ENCODE data around the gene TMEM240. TPM values are rescaled to one million over a fixed set of nuclear protein-coding genes. Genes with fewer than 3 reads are reported as not detected.

TMEM240 gene
- total and polyA plus RNA-seq, 9 of the 15 experiments (the other 6 are each of a cell fraction or from before 2014, with no cell fraction given) = 0.24 to 2.0 (median 0.69) TPM; not detected in 5

DNA sequence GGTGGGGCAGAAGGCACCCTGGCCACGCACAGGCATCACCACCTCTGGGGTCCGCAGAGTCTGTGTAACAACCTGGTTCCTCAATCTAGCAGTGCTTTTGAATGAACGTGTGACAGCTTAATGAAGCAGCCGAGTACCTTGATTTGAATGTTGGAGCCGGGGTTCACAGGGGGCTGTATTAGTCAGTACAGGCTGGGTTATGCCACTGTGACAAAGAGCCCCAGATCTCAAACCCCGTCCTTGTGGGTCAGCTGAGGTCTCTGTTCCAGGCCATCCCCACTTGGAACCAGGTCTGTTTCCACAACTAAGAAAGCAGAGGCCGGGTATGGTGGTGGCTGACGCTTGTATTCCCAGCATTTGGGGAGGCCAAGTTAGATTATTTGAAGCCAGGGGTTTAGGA is 10.5 kb downstream of the TMEM240 start:
- CTCF ChIA-PET (ENCODE audit: low intra/inter-chr PET ratio) = interaction anchor here (0.5 kb wide), 1 partner anchor 121 kb away, joined by 3 read pairs; no protein-coding TSS in a partner anchor
- no TSS peak for BruUV-seq (replicated peaks)
- FAIRE-seq = no peak

DNA sequence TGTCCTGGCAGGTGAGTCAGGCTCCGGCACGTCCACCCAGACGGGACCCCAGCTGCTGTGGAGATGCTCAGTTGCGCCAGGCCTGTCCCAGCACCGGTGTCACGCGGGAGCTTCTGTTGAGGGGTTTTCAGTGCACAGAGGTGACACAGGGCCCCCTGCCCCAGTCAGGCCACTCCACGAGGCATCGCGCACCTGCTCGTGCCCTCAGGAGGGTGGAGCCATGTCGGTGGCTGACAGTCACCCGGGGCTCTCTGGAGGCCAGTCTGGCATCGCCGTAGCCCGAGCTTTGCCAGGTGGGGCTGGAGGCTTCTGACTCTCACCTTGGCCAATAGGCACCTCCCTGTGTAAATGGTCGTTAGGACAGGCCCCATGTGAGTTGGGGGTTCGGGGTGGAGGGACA is 11.1 kb downstream of the TMEM240 start:
- no peak for FAIRE-seq

More for the DNA sequence above, 10.5 kb downstream of the TMEM240 start:
- TF ChIP-seq ZNF12 (CRISPR knock-in tag; IDR thresholded peaks at IDR 0.05) = peak; percentile 99
- TF ChIP-seq TCF7 (IDR thresholded peaks at IDR 0.05; ENCODE audit: borderline replicate concordance) = no peak
- no peaks in the 10 kb centered on the region for H3K27me3 ChIP-seq (ENCODE audit: control insufficient read depth in 2 of 2, insufficient read depth in 2 of 2, low read length in 2 of 2)
- no peak overlapping the region for H3K9ac ChIP-seq (ENCODE audit: insufficient read depth in 1 of 2, low read depth in 2 of 2, low read length in 2 of 2)
- H3K4me1 ChIP-seq (replicated peaks in 1 of 2; ENCODE audit: control insufficient read depth in 2 of 2, insufficient read depth in 2 of 2, low read length in 2 of 2) = peaks cover 0 to 10% of the 10 kb centered on the region in 2 experiments; a peak in 2 of 5 replicates
- DNase-seq (ENCODE audit: extremely low read depth in 1 of 4, low spot score in 3 of 4) = no peak
- POLR2A ChIA-PET = interaction anchor here (1.4 kb wide), 1 partner anchor 21 kb away, joined by 3 read pairs; no protein-coding TSS in a partner anchor
- H3K27ac ChIP-seq (ENCODE audit: extremely low read depth, low read depth, low read length) = no peak overlapping the region
- WGBS (ENCODE audit: insufficient coverage, low coverage, missing lambda C conversion rate) = 99% methylated on average over 8 of the region's 8 CpGs
- no peak overlapping the region for H2AFZ ChIP-seq (ENCODE audit: low read depth, low read length)
- H3K4me3 ChIP-seq = no peak overlapping the region
- H3K9me3 ChIP-seq (replicated peaks; ENCODE audit: control insufficient read depth, insufficient read depth, low read depth, low read length) = peaks cover 20% of the 10 kb centered on the region
- in situ Hi-C loops (cut with MboI) = no loop called here
- no peak overlapping the region for H3K4me2 ChIP-seq (ENCODE audit: insufficient read depth, low read length)
- peaks cover 67% of the 10 kb centered on the region; the same call in 2 of the 3 replicates for H3K36me3 ChIP-seq (ENCODE audit: control insufficient read depth, insufficient read depth, low read length)
- no peaks in the 10 kb centered on the region for H3K9me1 ChIP-seq (ENCODE audit: control insufficient read depth, insufficient read depth, low read length)
- no peak for ATAC-seq
- no peaks in the 10 kb centered on the region for H4K20me1 ChIP-seq (replicated peaks; ENCODE audit: control insufficient read depth, insufficient read depth, low read length)
- intact Hi-C loops (cut with micrococcal nuclease) = no loop called here
- H3K79me2 ChIP-seq (ENCODE audit: control insufficient read depth, insufficient read depth, low read length) = no peaks in the 10 kb centered on the region

More for the DNA sequence above, 11.1 kb downstream of the TMEM240 start:
- intact Hi-C loops (cut with micrococcal nuclease) = no loop called here
- no peak overlapping the region for H2AFZ ChIP-seq (ENCODE audit: low read depth, low read length)
- H3K4me3 ChIP-seq = no peak overlapping the region
- WGBS (ENCODE audit: insufficient coverage, low coverage, missing lambda C conversion rate) = 99% methylated on average over 11 of the region's 18 CpGs
- ChIA-PET POLR2A (interaction anchor here (1.4 kb wide), 1 partner anchor 22 kb away, joined by 3 read pairs; no protein-coding TSS in a partner anchor), CTCF (ENCODE audit: low intra/inter-chr PET ratio) (no interaction called here)
- peaks cover 20% of the 10 kb centered on the region for H3K9me3 ChIP-seq (replicated peaks; ENCODE audit: control insufficient read depth, insufficient read depth, low read depth, low read length)
- DNase-seq (ENCODE audit: extremely low read depth in 1 of 4, low spot score in 3 of 4) (peak in 1 of 4 experiments; percentile 7), ATAC-seq (no peak)
- no peaks in the 10 kb centered on the region for H3K79me2 ChIP-seq (ENCODE audit: control insufficient read depth, insufficient read depth, low read length)
- no peaks in the 10 kb centered on the region for H3K9me1 ChIP-seq (ENCODE audit: control insufficient read depth, insufficient read depth, low read length)
- H3K27ac ChIP-seq (ENCODE audit: extremely low read depth, low read depth, low read length) = no peak overlapping the region
- no peaks in the 10 kb centered on the region for H3K27me3 ChIP-seq (ENCODE audit: control insufficient read depth in 2 of 2, insufficient read depth in 2 of 2, low read length in 2 of 2)
- peaks cover 69% of the 10 kb centered on the region; the same call in 2 of the 3 replicates for H3K36me3 ChIP-seq (ENCODE audit: control insufficient read depth, insufficient read depth, low read length)
- in situ Hi-C loops (cut with MboI) = no loop called here
- TF ChIP-seq KAT8 (IDR thresholded peaks at IDR 0.05; ENCODE audit: low read depth) (no peak), ZNF644 (tag; IDR thresholded peaks at IDR 0.05; ENCODE audit: low read depth) (no peak), ZBTB7A (IDR thresholded peaks at IDR 0.05; ENCODE audit: borderline replicate concordance, control insufficient read depth, low read depth, low read length) (no peak), MAFG (tag; conservative IDR thresholded peaks at IDR 0.05) (no peak), ZNF584 (CRISPR knock-in tag; IDR thresholded peaks at IDR 0.05; ENCODE audit: low read depth) (no peak), ZBTB8A (IDR thresholded peaks at IDR 0.05; ENCODE audit: partially characterized antibody) (no peak), RBFOX2 (IDR thresholded peaks at IDR 0.05; ENCODE audit: low read depth, low read length) (peak; percentile 11; the same call in 1 of the 2 replicates), POLR2G (IDR thresholded peaks at IDR 0.05; ENCODE audit: low read depth, low read length) (peak; percentile 66)
- no peak overlapping the region for H3K9ac ChIP-seq (ENCODE audit: insufficient read depth in 1 of 2, low read depth in 2 of 2, low read length in 2 of 2)
- peaks cover 0 to 6% of the 10 kb centered on the region in 2 experiments; a peak in 2 of 5 replicates for H3K4me1 ChIP-seq (replicated peaks in 1 of 2; ENCODE audit: control insufficient read depth in 2 of 2, insufficient read depth in 2 of 2, low read length in 2 of 2)
- no TSS peak for BruUV-seq (replicated peaks)
- H3K4me2 ChIP-seq (ENCODE audit: insufficient read depth, low read length) = no peak overlapping the region
- H4K20me1 ChIP-seq (replicated peaks; ENCODE audit: control insufficient read depth, insufficient read depth, low read length) = no peaks in the 10 kb centered on the region
